HepG2 (cell line): ENCODE results near the gene EPB41L1. TPM values are rescaled to one million over a fixed set of nuclear protein-coding genes. Genes with fewer than 3 reads are reported as not detected.

ENCODE experiments used
- ARID3A ChIP-seq: IDR thresholded peaks from 2 replicates; pipeline ENCODE4 v1.6.1; 2012; ENCODE audit warnings: low read depth, low read length, improper control_type of control experiment
- ASH2L ChIP-seq: fragments of 300-600, 200-600 bp; sonication (generic); IDR thresholded peaks from 2 replicates; pipeline ENCODE4 v1.7.0; 2017; ENCODE audit warnings: low read depth, mild to moderate bottlenecking, moderate library complexity, mixed read lengths, low read length; ENCODE audit not compliant: insufficient read length
- DMTF1 ChIP-seq: sonication (generic); formaldehyde crosslinking; IDR thresholded peaks from 2 replicates; pipeline ENCODE4 v1.4.0; 2020; ENCODE audit warnings: mild to moderate bottlenecking, missing genetic modification reagents
- EHMT2 ChIP-seq: fragments of 200-600 bp; sonication (generic); IDR thresholded peaks from 2 replicates; pipeline ENCODE4 v1.7.0; 2017; ENCODE audit warnings: antibody characterized with exemption, low read depth, low read length, borderline replicate concordance
- HES4 ChIP-seq: sonication (generic); formaldehyde crosslinking; IDR thresholded peaks from 2 replicates; pipeline ENCODE4 v1.9.0; 2021; ENCODE audit warnings: mild to moderate bottlenecking, missing genetic modification reagents, borderline replicate concordance
- LCORL ChIP-seq, 2 experiments: fragments of 450-650 bp in 1 of 2; sonication (generic) in 1 of 2; formaldehyde crosslinking in 1 of 2; IDR thresholded peaks; 2 replicates each; pipeline versions ENCODE4 v1.5.0 to v1.6.1; 2017 to 2020; ENCODE audit warnings: antibody characterized with exemption in 1 of 2, missing genetic modification reagents in 1 of 2
- MXD1 ChIP-seq: sonication (generic); formaldehyde crosslinking; IDR thresholded peaks from 2 replicates; pipeline ENCODE4 v1.4.0; 2020; ENCODE audit warnings: mild to moderate bottlenecking, missing genetic modification reagents
- NPAS2 ChIP-seq: sonication (generic); formaldehyde crosslinking; IDR thresholded peaks from 2 replicates; pipeline ENCODE4 v1.8.0; 2022; ENCODE audit warnings: mild to moderate bottlenecking, missing genetic modification reagents, borderline replicate concordance
- REXO4 ChIP-seq: sonication (generic); formaldehyde crosslinking; IDR thresholded peaks from 2 replicates; pipeline ENCODE4 v1.8.0; 2022; ENCODE audit warnings: missing genetic modification reagents, mild to moderate bottlenecking, borderline replicate concordance
- ZEB1 ChIP-seq: IDR thresholded peaks from 2 replicates; pipeline ENCODE4 v1.6.1; 2012; ENCODE audit warnings: mild to moderate bottlenecking, low read depth, inconsistent platforms; ENCODE audit not compliant: insufficient replicate concordance
- ZHX2 ChIP-seq, 2 experiments: sonication (generic) in 1 of 2; formaldehyde crosslinking in 1 of 2; IDR thresholded peaks; 2 replicates each; pipeline versions ENCODE4 v1.6.1 to v1.9.0; 2014 to 2022; ENCODE audit warnings: antibody characterized with exemption in 1 of 2, borderline replicate concordance in 1 of 2, inconsistent platforms in 1 of 2, low read depth in 1 of 2, missing genetic modification reagents in 1 of 2
- ZNF235 ChIP-seq: sonication (generic); formaldehyde crosslinking; IDR thresholded peaks from 2 replicates; pipeline ENCODE4 v1.8.1; 2023; ENCODE audit warnings: mild to moderate bottlenecking, missing genetic modification reagents, borderline replicate concordance
- ZNF350 ChIP-seq: sonication (generic); formaldehyde crosslinking; IDR thresholded peaks from 2 replicates; pipeline ENCODE4 v1.4.0; 2020; ENCODE audit warnings: mild to moderate bottlenecking, low read depth, missing genetic modification reagents, borderline replicate concordance
- ZNF431 ChIP-seq: sonication (generic); formaldehyde crosslinking; IDR thresholded peaks from 2 replicates; pipeline ENCODE4 v1.9.0; 2022; ENCODE audit warnings: missing genetic modification reagents, low read depth, mild to moderate bottlenecking, borderline replicate concordance
- ZNF768 ChIP-seq: sonication (generic); formaldehyde crosslinking; IDR thresholded peaks from 2 replicates; pipeline ENCODE4 v1.4.0; 2020; ENCODE audit warnings: missing genetic modification reagents
- ZSCAN25 ChIP-seq: sonication (generic); formaldehyde crosslinking; IDR thresholded peaks from 2 replicates; pipeline ENCODE4 v1.8.0; 2022; ENCODE audit warnings: mild to moderate bottlenecking, missing genetic modification reagents
- polyA plus RNA-seq, 8 experiments: library from polyadenylated mRNA; depleted of rRNA in 3 of 8; stranded (reverse) in 7 of 8; unstranded in 1 of 8; fragments of >200 nt; fragmentation: Illumina TruSeq in 4 of 8; extraction: Trizol in 4 of 8; gene quantifications; 2 replicates each; pipeline versions ENCODE4 v1.2.1 to v1.2.3, GENCODE V29; 2011 to 2016; ENCODE audit warnings: low read depth in 4 of 8, missing spikeins in 1 of 8, mixed read lengths in 1 of 8; ENCODE audit not compliant: insufficient read depth in 1 of 8
- total RNA-seq, 5 experiments: library from RNA; depleted of rRNA; stranded (reverse); fragments of >200 nt; fragmentation: Illumina TruSeq; extraction: Trizol; gene quantifications; 2 replicates each; pipeline ENCODE4 v1.2.3, GENCODE V29; 2016; ENCODE audit warnings: low read depth in 1 of 5

The EPB41L1 gene
- total and polyA plus RNA-seq, 2 of the 13 experiments (the other 11 are each of a cell fraction or from before 2014, with no cell fraction given): 16.7 to 39.0 TPM

- TF ChIP-seq ARID3A (no peak), ZNF350 (CRISPR knock-in tag) (peak; percentile 99), ASH2L (peak; percentile 99), ZNF235 (CRISPR knock-in tag) (peak; percentile 95; the same call in 1 of the 2 replicates), ZHX2 (IDR thresholded peaks at IDR 0.05; ENCODE audit: low read depth) (peak; percentile 90), ZHX2 (CRISPR knock-in tag; IDR thresholded peaks at IDR 0.05; ENCODE audit: borderline replicate concordance) (0 out of 2 replicates have a peak, but pooled peaks have one; percentile 66), ZSCAN25 (CRISPR knock-in tag) (peak; percentile 79), HES4 (peak; percentile 76; the same call in 1 of the 2 replicates), REXO4 (CRISPR knock-in tag) (no peak), ZNF768 (CRISPR knock-in tag) (peak; percentile 87), ZNF431 (CRISPR knock-in tag) (peak; percentile 85; the same call in 1 of the 2 replicates), NPAS2 (no peak), DMTF1 (CRISPR knock-in tag) (no peak), ZEB1 (no peak), MXD1 (CRISPR knock-in tag) (peak; percentile 94; the same call in 1 of the 2 replicates), LCORL (IDR thresholded peaks at IDR 0.05) (no peak; the same call in none of the 2 replicates), LCORL (CRISPR knock-in tag; IDR thresholded peaks at IDR 0.05) (peak; percentile 95), EHMT2 (peak; percentile 100)
Measured at GRCh38 chr20:36235892-36236785, 81.6 kb downstream of the EPB41L1 start, which contains the start of gene AAR2 (continued).
